ENCODE data around the gene CD27. TPM values are rescaled to one million over a fixed set of nuclear protein-coding genes. Genes with fewer than 3 reads are reported as not detected.

CD27 gene
- total RNA-seq, 2 experiments from 2014 or later: 18.0 to 48.3 TPM

DNA sequence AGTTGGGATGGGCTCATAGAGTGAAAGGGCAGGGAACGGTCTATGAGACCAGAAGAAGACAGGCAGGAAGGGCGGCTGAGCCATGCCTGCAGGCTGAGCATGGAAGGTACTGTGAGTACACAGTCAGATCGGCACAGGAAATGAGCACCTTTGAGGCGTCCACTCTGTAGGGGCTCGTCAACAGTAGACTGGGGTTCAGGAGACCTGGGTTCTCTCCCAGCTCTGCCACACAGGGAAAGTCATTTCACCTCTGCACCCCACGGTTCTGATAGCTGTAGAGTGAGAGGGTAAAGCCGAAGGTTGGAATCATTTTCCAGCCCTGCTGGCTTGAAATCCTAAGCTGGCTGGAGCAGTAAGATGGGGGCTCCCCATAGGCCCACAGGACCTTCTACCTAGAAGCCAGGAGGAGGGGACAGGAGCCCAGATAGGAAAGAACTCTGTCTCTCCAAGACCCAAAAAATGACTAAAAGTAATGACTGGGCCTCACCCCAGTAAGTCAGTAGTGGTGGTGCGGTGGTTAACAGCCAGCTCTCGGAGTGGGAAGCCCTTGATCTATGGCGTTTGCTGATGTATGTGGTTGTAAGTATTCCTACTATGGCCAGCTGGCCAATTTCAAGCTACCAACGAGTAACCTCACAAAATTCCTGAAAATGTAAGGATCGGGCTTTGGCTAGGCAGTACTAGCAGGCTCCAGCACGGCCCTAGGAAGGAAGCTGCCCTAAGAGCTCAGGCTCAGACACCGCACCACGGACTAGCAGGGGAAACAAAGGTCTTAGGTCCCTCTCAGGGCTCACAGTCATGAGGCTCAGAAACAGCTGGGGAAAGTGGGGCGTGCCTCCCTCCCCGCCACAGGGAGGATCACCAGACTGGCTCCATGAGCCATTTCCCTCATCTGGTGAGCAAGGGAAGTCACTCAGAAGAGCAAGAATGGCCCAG is 10.3 kb upstream of the CD27 start:
- Histone ChIP-seq H4K20me1 (ENCODE audit: insufficient read depth, low read length) (no peaks in the 10 kb centered on the region), H3K9me3 (ENCODE audit: low read length) (no peaks in the 10 kb centered on the region), H3K36me3 (ENCODE audit: insufficient read depth, low read length) (no peaks in the 10 kb centered on the region), H3K27ac (ENCODE audit: low read depth, low read length, poor library complexity, severe bottlenecking) (no peak overlapping the region), H3K4me2 (ENCODE audit: low read length) (peak overlapping the region; percentile 69), H3K4me3 (ENCODE audit: low read depth, low read length, poor library complexity, severe bottlenecking) (no peak overlapping the region), H3K79me2 (ENCODE audit: insufficient read depth, low read depth, low read length) (no peaks in the 10 kb centered on the region), H3K4me1 (ENCODE audit: insufficient read depth, low read length, poor library complexity, severe bottlenecking) (peaks cover 54% of the 10 kb centered on the region), H2AFZ (ENCODE audit: low read length) (peak overlapping the region; percentile 71; the same call in 1 of the 2 replicates), H3K9me2 (ENCODE audit: insufficient read depth, low read length) (no peaks in the 10 kb centered on the region)
- BruUV-seq (replicated peaks): no TSS peak
- intact Hi-C loops (cut with micrococcal nuclease; ENCODE audit: unreplicated experiment): no loop called here
- ChIA-PET POLR2A (interaction anchor here (0.7 to 4.1 kb wide), 5 partner anchors 10 to 89 kb away, joined by 3 to 73 read pairs (median 5); partner anchors contain the start of genes CD27 and MRPL51), CTCF (ENCODE audit: unreplicated experiment) (interaction anchor here (0.6 to 1.9 kb wide), 3 partner anchors 9 to 119 kb away, joined by 3 to 7 read pairs (median 4); no protein-coding TSS in a partner anchor)
- no peak for DNase-seq (ENCODE audit: low spot score)
- TF ChIP-seq, protein P1, sequence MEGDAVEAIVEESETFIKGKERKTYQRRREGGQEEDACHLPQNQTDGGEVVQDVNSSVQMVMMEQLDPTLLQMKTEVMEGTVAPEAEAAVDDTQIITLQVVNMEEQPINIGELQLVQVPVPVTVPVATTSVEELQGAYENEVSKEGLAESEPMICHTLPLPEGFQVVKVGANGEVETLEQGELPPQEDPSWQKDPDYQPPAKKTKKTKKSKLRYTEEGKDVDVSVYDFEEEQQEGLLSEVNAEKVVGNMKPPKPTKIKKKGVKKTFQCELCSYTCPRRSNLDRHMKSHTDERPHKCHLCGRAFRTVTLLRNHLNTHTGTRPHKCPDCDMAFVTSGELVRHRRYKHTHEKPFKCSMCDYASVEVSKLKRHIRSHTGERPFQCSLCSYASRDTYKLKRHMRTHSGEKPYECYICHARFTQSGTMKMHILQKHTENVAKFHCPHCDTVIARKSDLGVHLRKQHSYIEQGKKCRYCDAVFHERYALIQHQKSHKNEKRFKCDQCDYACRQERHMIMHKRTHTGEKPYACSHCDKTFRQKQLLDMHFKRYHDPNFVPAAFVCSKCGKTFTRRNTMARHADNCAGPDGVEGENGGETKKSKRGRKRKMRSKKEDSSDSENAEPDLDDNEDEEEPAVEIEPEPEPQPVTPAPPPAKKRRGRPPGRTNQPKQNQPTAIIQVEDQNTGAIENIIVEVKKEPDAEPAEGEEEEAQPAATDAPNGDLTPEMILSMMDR (conservative IDR thresholded peaks at IDR 0.05; ENCODE audit: low read length): no peak
- TF ChIP-seq EZH2phosphoT487 (IDR thresholded peaks at IDR 0.05; ENCODE audit: borderline replicate concordance, low read depth, low read length): no peak

DNA sequence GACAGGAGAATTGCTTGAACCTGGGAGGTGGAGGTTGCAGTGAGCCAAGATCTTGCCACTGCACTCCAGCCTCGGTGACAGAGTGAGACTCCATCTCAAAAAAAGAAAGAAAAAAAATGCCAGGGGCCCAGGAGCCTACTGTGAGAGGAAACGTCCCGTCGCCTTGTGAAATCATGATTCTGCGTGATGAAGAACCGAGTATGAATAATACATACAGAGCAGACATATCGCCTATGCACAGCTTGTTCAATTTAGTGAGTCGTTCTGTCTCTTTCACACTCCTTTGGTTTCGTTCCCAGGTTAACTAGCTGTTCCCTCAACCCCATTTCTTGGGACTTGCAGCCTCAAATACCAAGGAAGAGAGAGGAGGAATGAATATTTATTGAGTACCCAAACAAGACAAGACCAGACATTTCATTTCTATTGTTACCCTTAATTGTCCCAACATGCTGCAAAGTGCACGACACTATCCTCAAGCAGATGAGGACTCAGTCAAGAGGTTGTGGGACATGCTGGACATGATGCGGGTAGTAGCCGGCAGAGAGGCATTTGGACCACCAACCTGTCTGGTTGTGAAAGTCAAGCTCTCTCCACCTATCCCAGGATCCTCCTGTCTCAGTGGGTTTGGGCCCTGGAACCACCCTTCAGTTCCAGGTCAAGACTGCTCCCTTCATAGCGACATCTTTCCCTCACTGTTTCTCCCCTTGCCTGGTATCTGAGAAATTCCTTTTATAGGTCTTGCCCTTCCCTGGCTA is 8.6 kb upstream of the CD27 start:
- no peaks in the 10 kb centered on the region for H3K9me2 ChIP-seq (ENCODE audit: insufficient read depth, low read length)
- CTCF ChIA-PET (ENCODE audit: unreplicated experiment): interaction anchor here (0.6 kb wide), 1 partner anchor 32 kb away, joined by 4 read pairs; no protein-coding TSS in a partner anchor
- no peak for DNase-seq (ENCODE audit: low spot score)
- intact Hi-C loops (cut with micrococcal nuclease; ENCODE audit: unreplicated experiment): no loop called here
- H3K4me3 ChIP-seq (ENCODE audit: low read depth, low read length, poor library complexity, severe bottlenecking): no peak overlapping the region
- peaks cover 38% of the 10 kb centered on the region for H3K4me1 ChIP-seq (ENCODE audit: insufficient read depth, low read length, poor library complexity, severe bottlenecking)
- no TSS peak for BruUV-seq (replicated peaks)
- H3K4me2 ChIP-seq (ENCODE audit: low read length): no peak overlapping the region
- TF ChIP-seq EZH2phosphoT487 (IDR thresholded peaks at IDR 0.05; ENCODE audit: borderline replicate concordance, low read depth, low read length): no peak
- TF ChIP-seq, protein P1 (conservative IDR thresholded peaks at IDR 0.05; ENCODE audit: low read length): no peak
- H2AFZ ChIP-seq (ENCODE audit: low read length): no peak overlapping the region
- no peaks in the 10 kb centered on the region for H3K9me3 ChIP-seq (ENCODE audit: low read length)
- no peaks in the 10 kb centered on the region for H3K79me2 ChIP-seq (ENCODE audit: insufficient read depth, low read depth, low read length)
- POLR2A ChIA-PET: no interaction called here
- H3K27ac ChIP-seq (ENCODE audit: low read depth, low read length, poor library complexity, severe bottlenecking): no peak overlapping the region
- H3K36me3 ChIP-seq (ENCODE audit: insufficient read depth, low read length): no peaks in the 10 kb centered on the region
- H4K20me1 ChIP-seq (ENCODE audit: insufficient read depth, low read length): no peaks in the 10 kb centered on the region

Data from OCI-LY7 (cell line).